Mammary epithelial cell (primary cell): Measurements from ENCODE around the gene ZCCHC24.

Experiments used
- CTCF ChIP-seq, 2 donors: IDR thresholded peaks in 1 of 2; conservative IDR thresholded peaks in 1 of 2; 2 replicates each; pipeline ENCODE4 v1.5.1; 2011 to 2012; ENCODE audit warnings: inconsistent platforms in 2 of 2, low read length in 2 of 2, mild to moderate bottlenecking in 2 of 2, control low read depth in 1 of 2, low read depth in 1 of 2; ENCODE audit not compliant: insufficient read depth in 1 of 2; ENCODE audit errors: extremely low read depth in 1 of 2
- EZH2 ChIP-seq: IDR thresholded peaks from 2 replicates; pipeline ENCODE4 v1.6.1; 2012; ENCODE audit warnings: low read length, inconsistent platforms, borderline replicate concordance

GRCh38 chr10:79397575-79398303, 47.7 kb downstream of the ZCCHC24 start:
- no peak for TF ChIP-seq EZH2
- no peak for TF ChIP-seq CTCF (conservative IDR thresholded peaks at IDR 0.05 in 1 of 2, IDR thresholded peaks at IDR 0.05 in 1 of 2; ENCODE audit: extremely low read depth in 1 of 2, insufficient read depth in 1 of 2, low read depth in 1 of 2, low read length in 2 of 2)
